ENCODE results near the gene MSLN. TPM values are rescaled to one million over a fixed set of nuclear protein-coding genes. Genes with fewer than 3 reads are reported as not detected.

The MSLN gene
- total RNA-seq, 1 donor from 2014 or later: 0.91 TPM

- TF ChIP-seq CTCF (IDR thresholded peaks at IDR 0.05; ENCODE audit: borderline replicate concordance): no peak
- Histone ChIP-seq H3K27me3 (ENCODE audit: low read depth) (peaks cover 26% of the 10 kb centered on the region), H3K27ac (replicated peaks) (no peak overlapping the region), H3K9me3 (replicated peaks) (no peaks in the 10 kb centered on the region), H3K4me1 (peaks cover 42% of the 10 kb centered on the region), H3K36me3 (peaks cover 4% of the 10 kb centered on the region), H3K4me3 (no peak overlapping the region)
- intact Hi-C loops (cut with micrococcal nuclease): no loop called here
- DNase-seq: no peak
These were observed 34.9 kb upstream of the MSLN start for GRCh38 chr16:725463-726187.

- Histone ChIP-seq H3K27me3 (ENCODE audit: low read depth) (peaks cover 26% of the 10 kb centered on the region), H3K4me1 (peaks cover 37% of the 10 kb centered on the region), H3K36me3 (peaks cover 5% of the 10 kb centered on the region), H3K27ac (replicated peaks) (no peak overlapping the region), H3K9me3 (replicated peaks) (no peaks in the 10 kb centered on the region), H3K4me3 (peak overlapping the region; percentile 75)
- TF ChIP-seq CTCF (IDR thresholded peaks at IDR 0.05; ENCODE audit: borderline replicate concordance): no peak
- DNase-seq: no peak
- intact Hi-C loops (cut with micrococcal nuclease): no loop called here
These were observed 34.4 kb upstream of the MSLN start for GRCh38 chr16:726188-726437.

- intact Hi-C loops (cut with micrococcal nuclease): no loop called here
- peaks cover 26% of the 10 kb centered on the region for H3K27me3 ChIP-seq (ENCODE audit: low read depth)
- TF ChIP-seq CTCF (IDR thresholded peaks at IDR 0.05; ENCODE audit: borderline replicate concordance): no peak
- H3K4me1 ChIP-seq: peaks cover 32% of the 10 kb centered on the region
- H3K27ac ChIP-seq (replicated peaks): no peak within 1 kb of the TSS
- no peaks in the 10 kb centered on the region for H3K9me3 ChIP-seq (replicated peaks)
- H3K36me3 ChIP-seq: peaks cover 5% of the 10 kb centered on the region
- peak within 1 kb of the TSS; percentile 75 for H3K4me3 ChIP-seq
- peak; percentile 67 for DNase-seq
These were observed 33.9 kb upstream of the MSLN start, which contains the start of the genes CCDC78 and HAGHL for GRCh38 chr16:726438-727290. CCDC78 (minus strand) TSS chr16:726443; CDS start chr16:726367, 76 bp downstream. HAGHL (plus strand) TSS chr16:727106; CDS start chr16:727510, 404 bp downstream.

- H3K9me3 ChIP-seq (replicated peaks): no peaks in the 10 kb centered on the region
- H3K4me1 ChIP-seq: peaks cover 27% of the 10 kb centered on the region
- peak overlapping the region; percentile 75 for H3K4me3 ChIP-seq
- no peak for TF ChIP-seq CTCF (IDR thresholded peaks at IDR 0.05; ENCODE audit: borderline replicate concordance)
- peaks cover 13% of the 10 kb centered on the region for H3K36me3 ChIP-seq
- DNase-seq: no peak
- H3K27ac ChIP-seq (replicated peaks): no peak overlapping the region
- intact Hi-C loops (cut with micrococcal nuclease): no loop called here
- peaks cover 26% of the 10 kb centered on the region for H3K27me3 ChIP-seq (ENCODE audit: low read depth)
These were observed 33.1 kb upstream of the MSLN start for GRCh38 chr16:727291-727977.

- H3K36me3 ChIP-seq: peaks cover 22% of the 10 kb centered on the region
- H3K4me1 ChIP-seq: peaks cover 27% of the 10 kb centered on the region
- peaks cover 26% of the 10 kb centered on the region for H3K27me3 ChIP-seq (ENCODE audit: low read depth)
- intact Hi-C loops (cut with micrococcal nuclease): no loop called here
- H3K4me3 ChIP-seq: peak overlapping the region; percentile 75
- H3K9me3 ChIP-seq (replicated peaks): no peaks in the 10 kb centered on the region
- no peak overlapping the region for H3K27ac ChIP-seq (replicated peaks)
- peak; percentile 65 for DNase-seq
- no peak for TF ChIP-seq CTCF (IDR thresholded peaks at IDR 0.05; ENCODE audit: borderline replicate concordance)
These were observed 32.2 kb upstream of the MSLN start for GRCh38 chr16:728131-728889.
